GM20431 (cell line): ENCODE results near the gene TACC2.
"Not testable (repeated sequence)": the region's sequence is repeated elsewhere in the genome, so short reads cannot be mapped to it uniquely, and the experiment has no call there.

ENCODE experiments used
- in situ Hi-C: fragments of 300-500 bp; cut with MseI, MboI; formaldehyde crosslinking; loops from one replicate; pipeline ENCODE4 v1.15.0; 2020; ENCODE audit warnings: low sequenced_read_pairs; ENCODE audit not compliant: unreplicated experiment

The TACC2 gene

GRCh38 chr10:122054048-122055025, 65.4 kb downstream of the TACC2 start:
- in situ Hi-C loops = no loop called here

DNA sequence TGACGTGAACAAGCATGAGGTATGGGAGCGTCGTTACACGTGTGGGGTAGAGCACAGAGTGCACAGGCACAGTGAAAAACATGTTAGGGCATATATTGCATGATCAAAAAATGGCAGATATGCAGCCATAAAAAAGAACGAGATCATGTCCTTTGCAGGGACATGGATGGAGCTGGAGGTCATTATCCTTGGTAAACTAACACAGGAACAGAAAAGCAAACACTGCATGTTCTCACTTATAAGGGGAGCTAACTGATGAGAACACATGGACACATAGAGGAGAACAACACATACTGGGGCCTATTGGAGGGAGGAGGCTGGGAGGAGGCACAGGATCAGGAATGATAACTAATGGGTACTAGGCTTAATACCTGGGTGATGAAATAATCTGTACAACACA, 66.3 kb downstream of the TACC2 start:
- in situ Hi-C loops = no loop called here

GRCh38 chr10:122056431-122057094, 67.6 kb downstream of the TACC2 start:
- in situ Hi-C loops = no loop called here

- in situ Hi-C loops = no loop called here
Measured at GRCh38 chr10:122057841-122058413, 69.0 kb downstream of the TACC2 start.

DNA sequence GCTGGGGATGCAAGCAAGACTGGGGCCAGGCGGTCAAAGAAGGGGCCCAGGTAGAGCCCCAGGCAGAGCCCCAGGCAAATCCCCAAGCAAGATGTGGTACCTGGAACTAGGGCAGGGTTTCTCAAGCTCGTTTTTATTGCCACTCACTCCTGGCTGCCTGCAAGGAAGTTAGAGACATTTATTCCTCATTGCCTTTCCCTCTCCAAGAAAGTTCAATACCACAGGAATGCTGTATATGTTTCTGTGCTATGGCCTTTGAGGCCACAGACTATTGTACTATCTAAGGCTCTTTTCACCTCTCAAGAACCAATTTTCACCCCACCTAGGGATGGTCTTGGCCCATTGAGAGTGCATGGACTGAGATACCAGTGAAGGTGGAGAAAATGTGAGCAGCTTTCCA, 71.3 kb downstream of the TACC2 start:
- in situ Hi-C loops = no loop called here

DNA sequence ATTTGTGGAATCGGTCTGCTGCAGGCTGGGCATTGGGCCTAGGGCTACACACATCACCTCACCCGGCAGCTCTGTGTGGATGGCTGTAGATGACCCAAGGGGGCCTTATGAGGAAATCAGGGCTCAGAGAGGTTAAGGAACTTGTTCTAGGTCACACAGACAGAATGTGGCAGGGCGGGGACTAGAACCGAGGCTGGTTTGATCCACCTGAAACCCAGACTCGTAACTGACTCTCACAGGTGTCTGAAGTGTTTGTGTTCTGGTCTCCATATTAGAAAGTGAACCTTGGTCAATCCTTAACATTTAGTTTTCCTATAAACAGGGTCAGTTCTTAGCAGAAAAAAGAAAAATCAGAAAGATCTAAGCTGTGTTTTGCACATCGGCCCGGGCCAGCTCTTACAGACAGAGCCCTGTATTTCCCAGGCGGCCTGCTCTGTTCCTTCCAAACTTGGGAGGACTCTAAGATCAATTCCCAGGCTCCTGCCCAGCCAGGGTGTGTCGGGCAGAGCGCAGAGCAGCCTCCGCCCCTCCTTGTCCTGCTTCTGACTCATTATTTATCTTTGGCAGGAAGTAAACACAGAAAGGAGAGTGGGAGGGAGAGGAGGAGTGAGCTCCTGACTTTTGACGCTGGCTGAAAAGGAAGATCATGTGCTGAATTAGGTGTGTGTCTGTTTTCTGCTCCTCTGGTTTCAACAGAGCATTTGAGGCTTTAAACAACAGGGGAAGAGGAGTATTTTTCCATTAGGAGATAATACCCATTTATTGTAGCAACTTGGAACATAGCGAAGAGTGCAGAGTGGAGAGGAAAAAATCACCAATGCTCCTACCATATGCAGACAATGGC, 74.1 kb downstream of the TACC2 start:
- in situ Hi-C loops = no loop called here

- in situ Hi-C loops = not testable (repeated sequence)
Measured at GRCh38 chr10:122066337-122066939, 77.5 kb downstream of the TACC2 start.

DNA sequence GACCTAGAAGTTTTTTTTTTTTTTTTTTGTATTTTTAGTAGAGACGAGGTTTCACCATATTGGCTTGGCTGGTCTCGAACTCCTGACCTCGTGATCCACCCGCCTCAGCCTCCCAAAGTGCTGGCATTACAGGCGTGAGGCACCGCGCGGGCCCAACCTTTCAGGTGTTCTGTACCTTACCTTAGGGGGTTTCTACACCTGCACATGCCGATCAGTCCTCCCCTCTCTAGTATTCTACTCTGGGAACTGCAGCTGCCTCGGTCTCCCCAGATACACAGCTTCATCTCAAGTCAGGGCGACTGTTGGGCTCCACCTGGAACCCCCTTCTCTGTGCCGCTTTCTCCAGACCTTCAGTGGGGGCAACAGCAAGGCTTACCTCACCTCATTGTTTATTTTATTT, 79.9 kb downstream of the TACC2 start:
- in situ Hi-C loops = no loop called here

- in situ Hi-C loops = no loop called here
Measured at GRCh38 chr10:122072491-122072890, 83.5 kb downstream of the TACC2 start.

DNA sequence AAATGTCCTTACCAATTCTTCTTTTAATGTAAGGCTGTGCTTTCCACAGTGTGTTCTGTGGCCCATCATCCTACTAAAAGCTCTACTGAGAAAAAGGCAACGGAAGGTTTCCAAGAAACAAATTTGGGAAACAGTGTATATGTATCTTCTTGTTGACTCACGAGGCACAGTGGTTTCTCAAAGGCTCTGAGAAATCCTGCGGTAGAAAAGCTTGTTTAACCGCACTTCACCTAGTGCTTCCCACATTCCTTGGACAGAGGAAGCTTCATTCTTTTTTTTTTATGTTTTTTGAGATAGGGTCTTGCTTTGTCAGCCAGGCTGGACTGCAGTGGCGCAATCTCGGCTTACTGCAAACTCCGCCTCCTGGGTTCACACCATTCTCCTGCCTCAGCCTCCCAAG, 84.5 kb downstream of the TACC2 start:
- in situ Hi-C loops = no loop called here

DNA sequence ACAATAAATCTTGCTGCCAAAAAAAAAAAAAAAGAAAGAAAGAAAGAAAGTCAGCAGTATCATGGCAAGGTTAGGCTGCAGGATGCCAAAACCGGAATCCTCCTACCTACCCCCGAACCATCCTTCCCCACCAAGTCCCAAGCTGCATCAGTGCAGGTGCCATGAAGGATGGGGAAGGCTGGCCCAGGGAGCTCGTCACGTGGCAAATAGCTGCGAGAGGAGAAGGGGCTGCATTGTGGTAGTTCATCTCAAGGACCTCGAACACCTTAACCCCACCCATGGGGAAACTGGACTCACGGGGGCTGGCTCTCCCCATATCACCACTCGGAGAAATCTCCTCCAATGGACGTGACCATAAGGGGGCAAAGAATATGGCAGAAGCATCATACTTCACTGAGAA, 86.2 kb downstream of the TACC2 start:
- in situ Hi-C loops = no loop called here

DNA sequence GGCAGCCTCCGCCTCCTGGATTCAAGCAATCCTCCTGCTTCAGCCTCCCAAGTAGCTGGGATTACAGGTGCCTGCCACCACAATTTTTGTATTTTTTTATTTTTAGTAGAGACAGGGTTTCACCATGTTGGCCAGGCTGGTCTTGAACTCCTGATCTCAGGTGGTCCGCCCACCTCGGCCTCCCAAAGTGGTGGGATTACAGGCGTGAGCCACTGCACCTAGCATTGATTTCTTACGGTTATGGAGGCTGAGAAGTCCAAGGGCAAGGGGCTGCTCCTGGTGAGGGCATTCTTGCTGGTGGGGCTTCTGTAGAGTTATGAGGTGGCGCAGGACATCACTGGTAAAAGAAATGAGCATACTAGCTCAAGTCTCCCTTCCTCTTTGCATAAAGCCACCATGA, 86.9 kb downstream of the TACC2 start:
- in situ Hi-C loops = not testable (repeated sequence)

GRCh38 chr10:122077311-122077875, 88.4 kb downstream of the TACC2 start:
- in situ Hi-C loops = no loop called here

DNA sequence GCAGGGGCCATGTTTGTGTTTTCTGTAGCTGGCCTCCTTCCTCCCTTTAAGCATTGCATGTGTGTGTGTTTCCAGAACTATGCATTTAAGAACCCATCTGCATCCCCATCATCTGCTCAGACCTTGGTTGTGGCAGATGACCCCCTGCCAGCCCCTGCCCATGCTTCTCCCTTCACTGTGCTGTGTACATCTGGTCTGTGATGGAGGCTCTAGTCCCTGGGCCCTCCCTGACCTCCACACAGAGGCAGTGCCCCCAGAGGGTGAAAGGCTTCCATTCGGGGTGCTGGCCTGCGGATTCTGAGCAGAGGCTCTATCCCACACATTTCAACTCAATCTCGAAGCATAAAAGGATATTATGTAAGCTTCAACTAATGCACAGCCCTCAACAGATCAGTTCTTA, 89.4 kb downstream of the TACC2 start:
- in situ Hi-C loops = no loop called here

GRCh38 chr10:122078965-122079795, 90.2 kb downstream of the TACC2 start:
- in situ Hi-C loops = no loop called here

GRCh38 chr10:122082616-122083477, 93.9 kb downstream of the TACC2 start:
- in situ Hi-C loops = no loop called here

DNA sequence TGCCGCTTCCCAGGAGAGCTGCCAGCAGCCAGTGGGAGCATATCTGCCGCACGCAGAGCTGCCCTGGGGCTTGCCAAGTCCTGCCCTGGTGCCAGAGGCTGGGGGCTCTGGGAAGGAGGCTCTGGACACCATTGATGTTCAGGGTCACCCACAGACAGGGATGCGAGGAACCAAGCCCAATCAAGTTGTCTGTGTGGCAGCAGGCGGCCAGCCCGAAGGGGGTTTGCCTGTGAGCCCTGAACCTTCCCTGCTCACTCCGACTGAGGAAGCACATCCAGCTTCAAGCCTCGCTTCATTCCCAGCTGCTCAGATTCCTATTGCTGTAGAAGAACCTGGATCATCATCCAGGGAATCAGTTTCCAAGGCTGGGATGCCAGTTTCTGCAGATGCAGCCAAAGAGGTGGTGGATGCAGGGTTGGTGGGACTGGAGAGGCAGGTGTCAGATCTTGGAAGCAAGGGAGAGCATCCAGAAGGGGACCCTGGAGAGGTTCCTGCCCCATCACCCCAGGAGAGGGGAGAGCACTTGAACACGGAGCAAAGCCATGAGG, 94.6 kb downstream of the TACC2 start:
- in situ Hi-C loops = no loop called here
